ENCODE data around the gene CD82.
"Not testable (repeated sequence)": the region's sequence is repeated elsewhere in the genome, so short reads cannot be mapped to it uniquely, and the experiment has no call there.

CD82 gene

DNA sequence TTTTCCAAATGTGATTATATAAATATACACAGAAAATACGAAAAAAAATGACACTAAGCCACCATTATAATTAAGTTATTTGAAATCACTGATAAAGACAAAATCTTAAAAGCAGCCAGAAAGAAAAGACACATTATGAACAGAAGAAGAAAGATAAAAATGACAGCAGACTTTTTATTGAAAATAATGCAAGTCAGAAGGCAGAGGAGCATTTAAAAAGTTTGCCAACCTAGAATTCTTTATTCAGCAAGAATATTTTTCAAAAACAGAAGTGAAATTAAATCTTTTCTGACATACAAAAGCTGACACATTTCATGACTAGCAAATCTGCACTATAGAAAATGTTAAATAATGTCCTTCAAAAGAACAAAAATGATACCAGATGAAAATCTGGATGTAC, 77.8 kb downstream of the CD82 start:
- no peak for DNase-seq

DNA sequence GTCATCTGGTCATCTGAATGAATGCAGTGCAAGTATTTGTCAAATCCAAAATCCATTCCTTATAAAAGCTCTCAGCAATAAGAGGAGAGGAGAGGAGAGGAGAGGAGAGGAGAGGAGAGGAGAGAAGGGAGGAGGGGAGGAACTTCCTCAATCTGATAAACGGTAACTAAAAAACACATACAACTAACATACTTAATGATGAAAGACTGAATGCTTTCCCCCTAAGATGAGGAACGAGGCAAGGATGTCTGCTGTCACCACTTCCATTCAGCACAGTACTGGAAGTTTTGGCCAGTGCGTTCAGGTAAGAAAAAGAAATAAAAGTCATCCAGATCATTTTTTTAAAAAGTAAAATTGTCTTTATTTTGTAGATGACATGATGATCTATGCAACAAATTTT, 80.4 kb downstream of the CD82 start:
- DNase-seq: no peak

DNA sequence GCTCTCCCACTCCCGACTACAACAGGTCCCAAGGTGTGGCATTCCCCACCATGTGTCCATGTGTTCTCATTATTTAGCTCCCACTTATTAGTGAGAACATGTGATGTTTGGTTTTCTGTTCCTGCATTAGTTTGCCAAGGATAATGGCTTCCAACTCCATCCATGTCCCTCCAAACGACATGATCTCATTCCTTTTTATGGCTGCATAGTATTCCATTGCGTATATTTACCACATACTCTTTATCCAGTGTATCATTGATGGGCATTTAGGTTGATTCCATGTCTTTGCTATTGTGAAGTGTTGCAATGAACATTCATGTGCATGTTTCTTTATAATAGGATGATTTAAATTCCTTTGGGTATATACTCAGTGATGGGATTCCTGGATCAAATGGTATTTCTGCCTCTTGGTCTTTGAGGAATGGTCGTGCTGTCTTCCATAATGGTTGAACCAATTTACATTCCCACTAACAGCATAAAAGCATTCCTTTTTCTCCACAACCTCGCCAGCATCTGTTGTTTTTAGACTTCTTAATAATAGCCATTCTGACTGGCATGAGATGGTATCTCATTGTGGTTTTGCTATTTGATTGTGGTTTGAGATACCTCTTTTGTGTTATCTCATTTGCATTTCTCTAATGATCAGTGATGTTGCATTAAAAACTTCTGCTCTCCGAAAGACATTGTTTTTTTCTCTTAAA, 81.9 kb downstream of the CD82 start:
- not testable (repeated sequence) for DNase-seq

GRCh38 chr11:44648109-44648508, 82.6 kb downstream of the CD82 start:
- DNase-seq: no peak

DNA sequence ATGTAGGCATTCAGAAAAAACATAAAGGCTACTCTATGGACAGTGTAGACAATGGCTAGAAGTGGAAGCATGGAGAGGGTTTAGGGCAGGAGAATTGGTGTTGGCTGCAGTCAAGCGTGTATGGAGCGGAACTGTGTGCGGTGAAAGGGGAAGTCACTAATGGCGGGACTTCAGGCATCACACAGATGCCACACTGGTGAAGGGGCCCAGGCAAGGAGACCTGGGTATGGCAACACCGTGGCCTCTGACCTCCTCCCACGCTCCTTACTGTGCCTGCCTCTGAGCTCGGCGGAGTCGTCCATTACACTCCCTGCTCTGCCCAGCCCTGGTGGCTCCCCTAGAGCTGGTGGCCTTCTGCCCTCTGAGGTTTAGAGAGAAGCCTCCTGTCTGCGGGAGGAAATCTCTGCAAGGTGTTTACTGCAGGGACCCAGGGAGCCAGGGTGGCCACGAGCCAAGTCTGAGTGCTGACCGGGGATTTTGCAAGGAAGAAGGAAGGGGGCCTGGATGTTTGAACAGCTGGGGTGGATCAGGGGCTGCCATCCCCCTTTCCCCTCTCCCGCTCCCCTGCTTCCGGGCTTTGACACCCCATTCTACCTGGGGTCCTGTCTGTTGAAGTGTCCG, 86.2 kb downstream of the CD82 start:
- no peak for DNase-seq

GRCh38 chr11:44652901-44653644, 87.6 kb downstream of the CD82 start:
- no peak for DNase-seq

GRCh38 chr11:44654057-44654456, 88.6 kb downstream of the CD82 start:
- no peak for DNase-seq

DNA sequence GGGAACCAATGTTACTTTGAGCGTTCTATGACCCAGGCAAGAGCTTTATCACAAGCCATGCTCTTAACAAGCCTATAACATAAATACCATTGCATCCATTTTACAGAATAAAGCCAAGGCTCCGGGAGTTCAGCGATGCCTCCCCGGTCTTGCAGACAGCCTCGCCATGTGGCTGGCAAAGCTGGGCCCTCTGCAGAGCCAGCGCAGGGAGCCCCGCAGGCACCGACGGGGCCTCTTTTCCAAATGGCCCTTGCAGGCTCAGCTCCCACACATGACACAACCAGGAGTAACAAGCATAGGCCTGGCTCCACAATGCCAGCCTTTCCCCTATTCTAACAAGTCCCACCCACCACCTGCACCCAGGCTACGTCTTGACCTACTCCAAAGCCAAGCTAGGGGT, 89.1 kb downstream of the CD82 start:
- DNase-seq: no peak

- no peak for DNase-seq
These were observed 92.5 kb downstream of the CD82 start for GRCh38 chr11:44657836-44658505.

- no peak for DNase-seq
These were observed 93.0 kb downstream of the CD82 start for GRCh38 chr11:44658506-44658850.

- DNase-seq: no peak
These were observed 94.2 kb downstream of the CD82 start for GRCh38 chr11:44659641-44660040.

- not testable (repeated sequence) for DNase-seq
These were observed 95.1 kb downstream of the CD82 start for GRCh38 chr11:44660535-44660934.

DNA sequence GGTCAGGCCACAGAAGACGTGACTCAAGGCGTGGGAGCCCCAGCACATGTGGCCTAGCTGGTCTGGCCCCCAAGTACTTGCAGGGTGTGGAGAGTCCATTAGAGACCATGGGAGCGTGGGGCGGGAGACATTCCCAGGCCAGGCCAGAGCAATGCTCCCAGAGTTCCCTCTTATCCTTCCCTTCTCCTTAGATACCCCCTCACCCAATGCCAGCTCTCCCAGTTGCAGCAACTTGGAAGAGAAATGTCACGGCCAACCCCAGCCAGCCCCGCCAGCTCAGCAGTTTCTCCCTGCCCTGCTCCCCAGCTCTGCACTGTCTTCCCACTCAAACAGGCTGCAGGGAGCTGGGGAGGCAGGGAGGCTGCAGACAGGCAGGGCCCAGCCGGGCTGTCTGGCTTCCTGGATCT, 95.9 kb downstream of the CD82 start:
- DNase-seq: no peak
